BLaER1 treated with 17β-estradiol and CSF1 and Interleukin-3, amounts not matched to agents 10 nM and 100 nM (cell line): ENCODE data around the gene SMIM45.

ENCODE experiments used
- H3K27ac ChIP-seq, 11 experiments: shearing (Covaris generic); formaldehyde crosslinking; 2 replicates each; pipeline ENCODE4 v1.8.1; 2022
- H3K27me3 ChIP-seq, 11 experiments: shearing (Covaris generic); formaldehyde crosslinking; 2 replicates each; pipeline ENCODE4 v1.8.1; 2022
- H3K36me3 ChIP-seq, 11 experiments: shearing (Covaris generic); formaldehyde crosslinking; 2 replicates each; pipeline ENCODE4 v1.8.1; 2022
- H3K4me1 ChIP-seq, 10 experiments: shearing (Covaris generic); formaldehyde crosslinking; 2 replicates each; pipeline ENCODE4 v1.8.1; 2022
- H3K4me2 ChIP-seq, 11 experiments: shearing (Covaris generic); formaldehyde crosslinking; 2 replicates each; pipeline ENCODE4 v1.8.1; 2022
- H3K4me3 ChIP-seq, 10 experiments: shearing (Covaris generic); formaldehyde crosslinking; 2 replicates each; pipeline ENCODE4 v1.8.1; 2022
- H3K9ac ChIP-seq, 11 experiments: shearing (Covaris generic); formaldehyde crosslinking; 2 replicates each; pipeline ENCODE4 v1.8.1; 2022
- H3K9me3 ChIP-seq, 11 experiments: shearing (Covaris generic); formaldehyde crosslinking; replicated peaks in 1 of 11; 2 replicates each; pipeline ENCODE4 v1.8.1; 2022
- H4K20me1 ChIP-seq, 11 experiments: shearing (Covaris generic); formaldehyde crosslinking; 2 replicates each; pipeline ENCODE4 v1.8.1; 2022
- Cebpa-rat ChIP-seq, 11 experiments: shearing (Covaris generic); IDR thresholded peaks; 2 replicates each; pipeline ENCODE4 v1.8.1; 2022

Gene SMIM45

DNA sequence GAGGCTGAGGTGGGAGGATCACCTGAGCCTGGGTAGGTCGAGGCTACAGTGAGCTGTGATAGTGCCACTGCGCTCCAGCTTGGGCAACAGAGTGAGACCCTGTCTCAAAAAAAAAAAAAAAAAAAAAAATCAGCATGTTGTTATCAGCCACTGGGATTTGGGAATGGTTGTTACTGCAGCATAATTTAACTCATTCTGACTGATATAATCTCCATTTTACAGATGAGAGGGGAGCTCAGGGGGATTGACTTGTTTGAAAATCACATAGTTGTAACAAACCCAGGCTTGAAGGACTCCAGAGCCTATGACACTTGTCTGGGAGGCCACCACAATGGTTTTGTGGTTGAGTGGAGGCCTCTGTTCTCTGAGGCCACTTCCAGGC lies 14.3 kb downstream of the SMIM45 start:
- H3K27ac ChIP-seq = peak overlapping the region in 2 of 11 experiments; percentile 30 to 45; a peak in 3 of 22 replicates
- no peaks in the 10 kb centered on the region for H4K20me1 ChIP-seq
- H3K36me3 ChIP-seq = no peaks in the 10 kb centered on the region
- no peaks in the 10 kb centered on the region for H3K9me3 ChIP-seq
- H3K27me3 ChIP-seq = no peaks in the 10 kb centered on the region
- no peak overlapping the region for H3K4me2 ChIP-seq
- H3K4me3 ChIP-seq = no peak overlapping the region
- H3K9ac ChIP-seq = peak overlapping the region in 3 of 11 experiments; percentile 8 to 50 (median 49); a peak in 3 of 22 replicates
- TF ChIP-seq Cebpa-rat (IDR thresholded peaks at IDR 0.05) = no peak
- H3K4me1 ChIP-seq = peaks cover 0 to 18% (median 9%) of the 10 kb centered on the region in 10 experiments; a peak in 11 of 20 replicates

GRCh38 chr22:41966607-41967240 lies 14.8 kb downstream of the SMIM45 start:
- peaks cover 0 to 18% (median 9%) of the 10 kb centered on the region in 10 experiments; a peak in 11 of 20 replicates for H3K4me1 ChIP-seq
- peak overlapping the region in 3 of 11 experiments; percentile 8 to 50 (median 49); a peak in 6 of 22 replicates for H3K9ac ChIP-seq
- no peaks in the 10 kb centered on the region for H3K27me3 ChIP-seq
- peak overlapping the region in 2 of 11 experiments; percentile 6 to 19; a peak in 1 of 22 replicates for H3K4me2 ChIP-seq
- H4K20me1 ChIP-seq = no peaks in the 10 kb centered on the region
- H3K27ac ChIP-seq = peak overlapping the region in 4 of 11 experiments; percentile 14 to 45 (median 36); a peak in 8 of 22 replicates
- no peak for TF ChIP-seq Cebpa-rat (IDR thresholded peaks at IDR 0.05)
- no peak overlapping the region for H3K4me3 ChIP-seq
- no peaks in the 10 kb centered on the region for H3K36me3 ChIP-seq
- no peaks in the 10 kb centered on the region for H3K9me3 ChIP-seq

DNA sequence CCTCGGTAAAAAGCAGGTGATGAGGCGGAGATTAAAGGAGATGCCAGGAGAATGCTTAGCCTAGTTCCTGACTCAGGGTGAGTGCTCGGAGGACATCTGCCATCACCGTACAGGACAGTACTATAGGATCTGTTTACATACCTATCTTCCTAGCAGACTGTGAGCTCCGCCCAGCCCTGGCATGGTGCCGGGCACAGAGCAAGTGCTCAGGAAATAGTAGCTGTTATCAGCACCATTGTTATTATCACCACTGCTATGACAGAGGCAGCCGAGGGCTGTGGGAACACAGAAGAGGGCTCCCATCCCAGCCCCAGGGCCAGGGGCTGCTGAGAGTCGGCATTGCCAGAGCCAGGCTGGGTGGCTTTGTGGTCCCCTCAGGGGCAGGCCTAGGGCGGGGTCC lies 16.7 kb downstream of the SMIM45 start:
- H3K4me2 ChIP-seq = peak overlapping the region in 1 of 11 experiments; percentile 36; a peak in 2 of 22 replicates
- H3K27me3 ChIP-seq = no peaks in the 10 kb centered on the region
- H3K27ac ChIP-seq = no peak overlapping the region
- no peaks in the 10 kb centered on the region for H3K9me3 ChIP-seq
- H3K9ac ChIP-seq = peak overlapping the region in 1 of 11 experiments; percentile 25; a peak in 1 of 22 replicates
- no peak overlapping the region for H3K4me3 ChIP-seq
- TF ChIP-seq Cebpa-rat (IDR thresholded peaks at IDR 0.05) = no peak
- no peaks in the 10 kb centered on the region for H3K36me3 ChIP-seq
- H3K4me1 ChIP-seq = peaks cover 0 to 27% (median 17%) of the 10 kb centered on the region in 10 experiments; a peak in 15 of 20 replicates
- H4K20me1 ChIP-seq = no peaks in the 10 kb centered on the region

GRCh38 chr22:41969110-41969646 lies 17.2 kb downstream of the SMIM45 start, which contains the start of gene SEPTIN3:
TSS of gene SEPTIN3 (plus strand) at chr22:41969443. CDS start at chr22:41971493, 2,050 bp downstream.
- Histone ChIP-seq H3K4me1 (peaks cover 0 to 32% (median 23%) of the 10 kb centered on the region in 10 experiments; a peak in 15 of 20 replicates), H3K4me3 (no peak within 1 kb of the TSS), H3K4me2 (peak within 1 kb of the TSS in 4 of 11 experiments; percentile 8 to 36 (median 22); a peak in 3 of 22 replicates), H3K27me3 (no peaks in the 10 kb centered on the region), H3K27ac (no peak within 1 kb of the TSS), H3K9me3 (no peaks in the 10 kb centered on the region), H3K9ac (peak within 1 kb of the TSS in 1 of 11 experiments; percentile 25; a peak in 1 of 22 replicates), H4K20me1 (no peaks in the 10 kb centered on the region), H3K36me3 (no peaks in the 10 kb centered on the region)
- TF ChIP-seq Cebpa-rat (IDR thresholded peaks at IDR 0.05) = no peak

- H3K4me3 ChIP-seq = no peak overlapping the region
- H3K36me3 ChIP-seq = no peaks in the 10 kb centered on the region
- H3K4me2 ChIP-seq = no peak overlapping the region
- H4K20me1 ChIP-seq = no peaks in the 10 kb centered on the region
- H3K27me3 ChIP-seq = peaks cover 6 to 10% (median 8%) of the 10 kb centered on the region in 11 experiments; a peak in 20 of 22 replicates
- H3K9me3 ChIP-seq = no peaks in the 10 kb centered on the region
- H3K4me1 ChIP-seq = peaks cover 0 to 45% (median 33%) of the 10 kb centered on the region in 10 experiments; a peak in 16 of 20 replicates
- H3K27ac ChIP-seq = no peak overlapping the region
- TF ChIP-seq Cebpa-rat (IDR thresholded peaks at IDR 0.05) = no peak
- no peak overlapping the region for H3K9ac ChIP-seq
These were observed 18.7 kb downstream of the SMIM45 start for GRCh38 chr22:41970601-41971000.

DNA sequence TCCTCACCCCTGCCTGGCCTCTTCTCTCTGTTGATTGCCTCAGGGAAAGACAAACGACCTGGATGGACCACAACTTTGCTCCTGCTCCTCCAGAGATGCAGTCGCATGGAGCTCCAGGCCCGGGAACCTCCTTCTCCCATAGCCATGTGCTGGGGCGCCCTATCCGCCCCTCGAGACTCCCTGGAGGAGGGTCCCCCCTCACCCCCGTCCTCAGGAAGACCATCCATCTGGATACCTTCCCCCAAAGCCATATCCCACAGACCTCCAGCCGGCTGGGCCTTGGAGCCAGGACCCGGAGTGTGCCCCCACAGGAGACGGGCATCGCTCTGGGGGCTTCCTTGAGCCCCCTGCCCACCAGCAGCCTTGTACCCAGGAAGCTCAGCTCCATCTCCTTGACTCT lies 19.5 kb downstream of the SMIM45 start:
- Histone ChIP-seq H3K9ac (no peak overlapping the region), H3K27me3 (peaks cover 15 to 19% (median 17%) of the 10 kb centered on the region in 11 experiments; a peak in 21 of 22 replicates)
- no peak for TF ChIP-seq Cebpa-rat (IDR thresholded peaks at IDR 0.05)

GRCh38 chr22:41974691-41975290 lies 22.8 kb downstream of the SMIM45 start:
- Histone ChIP-seq H3K9me3 (no peaks in the 10 kb centered on the region), H3K4me3 (no peak overlapping the region), H3K36me3 (no peaks in the 10 kb centered on the region), H3K27ac (no peak overlapping the region), H3K27me3 (peaks cover 23 to 36% (median 30%) of the 10 kb centered on the region in 11 experiments), H3K4me1 (peaks cover 0 to 49% (median 37%) of the 10 kb centered on the region in 10 experiments; a peak in 18 of 20 replicates), H3K9ac (no peak overlapping the region), H3K4me2 (peak overlapping the region in 9 of 11 experiments; percentile 5 to 99 (median 35); a peak in 10 of 22 replicates), H4K20me1 (peaks cover 0 to 4% (median 0%) of the 10 kb centered on the region in 11 experiments; a peak in 1 of 22 replicates)
- peak in 3 of 11 experiments; percentile 21 to 78 (median 71); a peak in 4 of 22 replicates for TF ChIP-seq Cebpa-rat (IDR thresholded peaks at IDR 0.05)

More for the DNA sequence above, 19.5 kb downstream of the SMIM45 start:
- Histone ChIP-seq H3K9me3 (no peaks in the 10 kb centered on the region), H3K4me2 (no peak overlapping the region), H3K36me3 (no peaks in the 10 kb centered on the region), H3K4me3 (no peak overlapping the region), H3K4me1 (peaks cover 0 to 53% (median 40%) of the 10 kb centered on the region in 10 experiments; a peak in 17 of 20 replicates), H3K27ac (no peak overlapping the region), H4K20me1 (peaks cover 0 to 4% (median 0%) of the 10 kb centered on the region in 11 experiments; a peak in 1 of 22 replicates)

DNA sequence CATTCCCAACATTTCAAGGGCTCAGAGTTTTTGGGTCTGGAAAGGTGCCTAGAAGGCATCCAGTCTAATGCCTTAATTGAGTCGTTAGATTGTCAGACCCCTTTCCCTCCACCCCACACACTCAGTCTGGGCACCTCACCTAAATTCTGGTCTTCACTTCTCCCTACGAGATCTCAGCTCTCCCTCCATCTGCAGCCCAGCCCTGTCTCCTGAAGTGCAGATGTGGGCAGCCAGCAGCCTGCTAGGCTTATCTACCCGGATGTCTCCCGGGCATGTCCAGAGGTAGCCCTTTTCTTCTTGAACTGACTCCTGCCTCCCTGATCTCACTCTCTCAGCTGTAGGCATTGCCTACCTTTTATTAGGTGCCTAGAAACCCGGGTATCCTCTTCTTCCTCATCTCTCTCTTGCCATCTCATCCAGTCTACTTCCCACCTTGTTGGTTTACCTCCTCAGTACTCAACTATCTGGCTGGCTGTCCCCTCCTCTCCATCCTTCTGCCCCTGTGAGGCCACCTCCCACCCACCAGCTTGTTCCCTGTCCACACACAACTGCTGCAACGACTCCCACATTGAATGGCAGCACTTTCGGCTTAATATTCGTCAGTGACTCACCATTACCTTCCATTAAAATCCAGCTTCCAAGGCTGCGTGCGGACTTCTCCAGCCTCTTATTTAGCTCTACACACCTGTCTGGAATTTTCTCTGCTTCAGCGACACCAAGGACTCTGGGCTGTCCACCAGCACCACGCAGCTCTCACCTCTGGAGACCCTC lies 23.5 kb downstream of the SMIM45 start:
- peak overlapping the region in 4 of 10 experiments; percentile 61 to 77 (median 69); a peak in 6 of 20 replicates for H3K4me3 ChIP-seq
- no peaks in the 10 kb centered on the region for H3K36me3 ChIP-seq
- H3K9me3 ChIP-seq = no peaks in the 10 kb centered on the region
- peaks cover 23 to 36% (median 30%) of the 10 kb centered on the region in 11 experiments for H3K27me3 ChIP-seq
- 0 out of 22 replicates have a peak overlapping the region, but pooled peaks of 1 of the 11 experiments have one; percentile 75 for H3K9ac ChIP-seq
- H3K27ac ChIP-seq = no peak overlapping the region
- no peak for TF ChIP-seq Cebpa-rat (IDR thresholded peaks at IDR 0.05)
- peaks cover 0 to 4% (median 0%) of the 10 kb centered on the region in 11 experiments; a peak in 1 of 22 replicates for H4K20me1 ChIP-seq
- peaks cover 0 to 49% (median 35%) of the 10 kb centered on the region in 10 experiments; a peak in 18 of 20 replicates for H3K4me1 ChIP-seq
- H3K4me2 ChIP-seq = peak overlapping the region; percentile 95 to 100 (median 99); a peak in 21 of 22 replicates
